Colonic mucosa (tissue), 4 donors: ENCODE results near the gene SYF2. TPM values are rescaled to one million over a fixed set of nuclear protein-coding genes. Genes with fewer than 3 reads are reported as not detected.

ENCODE experiments used
- DNase-seq: peaks from one replicate; pipeline ENCODE4 v3.0.0-alpha.2; 2020
- H3K27ac ChIP-seq: fragments of 200-600 bp; one replicate; pipeline ENCODE4 v1.8.0; 2021
- H3K27me3 ChIP-seq: fragments of 200-600 bp; one replicate; pipeline ENCODE4 v1.8.0; 2021
- H3K36me3 ChIP-seq: fragments of 200-600 bp; one replicate; pipeline ENCODE4 v1.8.0; 2021
- H3K4me1 ChIP-seq: fragments of 200-600 bp; one replicate; pipeline ENCODE4 v1.8.0; 2021; ENCODE audit warnings: mild to moderate bottlenecking
- H3K4me3 ChIP-seq: fragments of 200-600 bp; one replicate; pipeline ENCODE4 v1.8.0; 2021
- H3K9ac ChIP-seq, 2 donors: one replicate each; pipeline ENCODE4 v1.7.0; 2013; ENCODE audit warnings: control low read depth in 2 of 2, low read depth in 2 of 2, low read length in 2 of 2
- H3K9me3 ChIP-seq: fragments of 200-600 bp; one replicate; pipeline ENCODE4 v1.8.0; 2021
- intact Hi-C: fragments of 100-400 bp; cut with DNase I; formaldehyde crosslinking; loops from one replicate; pipeline ENCODE4 v1.14.1; 2022
- total RNA-seq, 2 donors: library from RNA; stranded (reverse); fragmentation: NEBNext Ultra II Directional in 1 of 2; extraction: Animal tissue kit (Norgen Biotek cat#: 25700) in 1 of 2; gene quantifications; one replicate each; pipeline ENCODE4 v1.2.1, GENCODE V29; 2021
- TF ChIP-seq, protein P1 (sequence below): fragments of 200-600 bp; IDR thresholded peaks from one replicate; pipeline ENCODE4 v1.8.0; 2022; ENCODE audit warnings: antibody characterized with exemption, mild to moderate bottlenecking
- donor health status: healthy.
- donor health status: DM: no; HTN: no; CAD: no.
- donor health status: DM: no; HTN: no; CAD: no.

Gene SYF2
- total RNA-seq, 2 donors from 2014 or later = 38.8 to 60.8 TPM

DNA sequence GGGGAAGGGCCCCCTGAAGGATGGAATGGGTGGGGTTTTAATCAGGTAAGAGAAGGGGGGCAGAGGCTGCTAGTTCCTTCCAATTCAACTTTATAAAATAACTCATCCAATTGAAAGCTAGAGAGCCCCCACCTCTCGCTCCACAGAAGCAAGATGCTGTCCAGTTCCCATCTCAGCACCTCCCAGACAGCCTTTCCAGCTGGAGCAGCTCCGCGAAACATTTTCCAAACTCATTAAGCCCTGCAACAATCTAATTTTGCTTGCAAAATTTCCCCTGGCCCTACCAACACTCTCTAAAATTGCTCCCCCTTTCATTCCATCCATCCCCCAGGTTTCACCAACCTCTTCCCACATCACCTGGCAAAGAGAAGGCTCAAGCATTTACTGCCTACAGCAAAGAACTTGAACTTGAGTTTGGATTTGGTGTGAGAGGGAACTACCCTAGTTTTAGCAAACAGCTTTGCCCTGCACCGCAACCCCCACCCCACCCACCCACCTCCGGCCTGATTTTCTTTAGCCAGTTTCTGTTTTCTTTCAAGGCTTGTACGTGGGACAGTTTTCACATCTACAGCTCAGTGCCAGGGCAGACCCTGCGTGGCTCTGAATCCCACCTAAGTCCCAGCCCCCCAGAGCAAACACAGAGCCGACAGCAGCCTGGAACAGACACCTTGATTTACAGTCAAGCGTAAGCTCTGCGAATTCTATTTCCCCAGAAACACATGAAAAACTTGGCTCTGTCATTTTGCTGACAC lies 46.7 kb downstream of the SYF2 start:
- no peak for DNase-seq
- Histone ChIP-seq H3K9me3 (no peaks in the 10 kb centered on the region), H3K4me3 (no peak overlapping the region), H3K4me1 (no peaks in the 10 kb centered on the region), H3K36me3 (no peaks in the 10 kb centered on the region), H3K27me3 (no peaks in the 10 kb centered on the region), H3K9ac (no peak overlapping the region), H3K27ac (no peak overlapping the region)
- intact Hi-C loops = no loop called here
- TF ChIP-seq, protein P1, sequence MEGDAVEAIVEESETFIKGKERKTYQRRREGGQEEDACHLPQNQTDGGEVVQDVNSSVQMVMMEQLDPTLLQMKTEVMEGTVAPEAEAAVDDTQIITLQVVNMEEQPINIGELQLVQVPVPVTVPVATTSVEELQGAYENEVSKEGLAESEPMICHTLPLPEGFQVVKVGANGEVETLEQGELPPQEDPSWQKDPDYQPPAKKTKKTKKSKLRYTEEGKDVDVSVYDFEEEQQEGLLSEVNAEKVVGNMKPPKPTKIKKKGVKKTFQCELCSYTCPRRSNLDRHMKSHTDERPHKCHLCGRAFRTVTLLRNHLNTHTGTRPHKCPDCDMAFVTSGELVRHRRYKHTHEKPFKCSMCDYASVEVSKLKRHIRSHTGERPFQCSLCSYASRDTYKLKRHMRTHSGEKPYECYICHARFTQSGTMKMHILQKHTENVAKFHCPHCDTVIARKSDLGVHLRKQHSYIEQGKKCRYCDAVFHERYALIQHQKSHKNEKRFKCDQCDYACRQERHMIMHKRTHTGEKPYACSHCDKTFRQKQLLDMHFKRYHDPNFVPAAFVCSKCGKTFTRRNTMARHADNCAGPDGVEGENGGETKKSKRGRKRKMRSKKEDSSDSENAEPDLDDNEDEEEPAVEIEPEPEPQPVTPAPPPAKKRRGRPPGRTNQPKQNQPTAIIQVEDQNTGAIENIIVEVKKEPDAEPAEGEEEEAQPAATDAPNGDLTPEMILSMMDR = no peak

DNA sequence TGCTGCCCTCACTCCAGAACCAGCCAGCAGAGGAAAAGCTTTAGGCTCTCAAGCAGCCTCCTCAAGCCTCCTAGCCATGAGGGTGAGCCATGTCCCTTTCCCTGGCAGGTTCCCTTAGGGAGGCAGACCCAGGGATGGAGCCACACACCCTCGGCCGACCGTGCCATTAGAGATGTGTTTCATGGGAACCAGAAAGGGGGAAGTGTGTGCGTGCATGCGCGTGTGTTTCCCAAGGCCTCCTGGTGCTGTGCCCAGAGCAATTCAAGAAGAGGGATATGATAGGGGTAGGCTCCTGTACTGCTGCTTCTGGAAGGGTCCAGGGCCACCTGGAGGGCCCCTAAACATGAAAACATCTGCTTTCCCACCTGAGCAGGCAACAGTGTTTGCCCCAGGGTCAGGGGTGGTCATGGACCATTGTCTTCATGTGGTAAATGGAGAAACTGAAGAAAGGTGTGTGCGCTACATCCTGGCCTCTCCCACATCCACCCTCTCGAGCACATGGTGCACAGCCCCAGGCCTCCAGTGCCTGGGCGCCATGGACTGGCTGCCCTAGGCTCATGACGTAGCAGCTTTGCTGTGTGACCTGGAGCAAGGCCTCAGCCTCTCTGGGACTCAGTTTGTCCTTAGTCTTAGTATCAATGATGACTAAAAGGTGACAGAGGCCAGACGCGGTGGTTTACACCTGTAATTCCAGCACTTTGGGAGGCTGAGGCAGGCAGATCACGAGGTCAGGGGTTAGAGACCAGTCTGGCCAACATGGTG lies 48.1 kb downstream of the SYF2 start:
- intact Hi-C loops = no loop called here
- TF ChIP-seq, protein P1 = no peak
- Histone ChIP-seq H3K27me3 (no peaks in the 10 kb centered on the region), H3K36me3 (no peaks in the 10 kb centered on the region), H3K27ac (no peak overlapping the region), H3K4me1 (no peaks in the 10 kb centered on the region), H3K9ac (no peak overlapping the region), H3K9me3 (no peaks in the 10 kb centered on the region), H3K4me3 (no peak overlapping the region)
- DNase-seq = no peak

DNA sequence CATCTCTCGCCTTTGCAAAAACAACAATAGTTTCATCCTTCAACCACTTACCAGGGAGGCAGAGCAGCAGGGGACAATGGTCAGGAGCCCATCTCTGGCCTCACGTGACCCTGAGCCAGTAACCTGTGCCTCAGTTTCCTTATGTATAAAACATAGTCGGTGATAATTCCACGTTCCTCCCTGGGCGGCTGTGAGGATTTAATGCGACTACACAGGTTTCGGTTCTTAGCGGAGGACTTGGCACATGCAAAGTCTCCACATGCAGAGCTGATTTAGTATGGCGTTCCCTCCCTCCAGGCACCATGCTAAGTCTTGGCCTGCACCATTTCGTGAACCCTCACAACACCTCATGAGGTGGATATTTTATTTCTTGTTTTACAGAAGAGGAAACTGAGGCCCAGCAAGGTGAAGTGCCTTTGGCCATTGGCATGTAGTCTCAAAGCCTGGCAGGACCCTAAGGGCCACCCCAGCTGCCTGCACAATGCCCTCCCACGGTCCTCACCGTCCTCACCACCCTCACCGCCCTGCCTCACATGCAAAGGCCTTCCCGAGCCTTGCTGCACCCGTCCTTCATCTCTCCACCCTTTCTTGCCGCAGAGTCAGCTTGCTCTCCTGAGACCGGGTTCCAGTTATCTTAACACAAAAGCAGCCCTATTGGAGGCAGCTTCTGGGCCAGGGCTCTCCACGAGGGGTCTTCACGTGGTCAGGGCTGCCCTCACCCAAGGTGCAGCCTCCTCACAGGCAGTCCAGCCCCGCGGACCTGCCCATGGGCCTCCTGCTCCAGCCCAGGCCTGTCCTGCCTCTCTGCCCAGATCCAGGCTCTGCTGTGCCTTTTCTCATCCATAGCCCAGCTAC lies 48.9 kb downstream of the SYF2 start:
- H3K9me3 ChIP-seq = no peaks in the 10 kb centered on the region
- no peak overlapping the region for H3K4me3 ChIP-seq
- H3K36me3 ChIP-seq = no peaks in the 10 kb centered on the region
- TF ChIP-seq, protein P1 = no peak
- H3K9ac ChIP-seq = no peak overlapping the region
- intact Hi-C loops = no loop called here
- no peaks in the 10 kb centered on the region for H3K27me3 ChIP-seq
- no peak overlapping the region for H3K27ac ChIP-seq
- H3K4me1 ChIP-seq = no peaks in the 10 kb centered on the region
- no peak for DNase-seq

DNA sequence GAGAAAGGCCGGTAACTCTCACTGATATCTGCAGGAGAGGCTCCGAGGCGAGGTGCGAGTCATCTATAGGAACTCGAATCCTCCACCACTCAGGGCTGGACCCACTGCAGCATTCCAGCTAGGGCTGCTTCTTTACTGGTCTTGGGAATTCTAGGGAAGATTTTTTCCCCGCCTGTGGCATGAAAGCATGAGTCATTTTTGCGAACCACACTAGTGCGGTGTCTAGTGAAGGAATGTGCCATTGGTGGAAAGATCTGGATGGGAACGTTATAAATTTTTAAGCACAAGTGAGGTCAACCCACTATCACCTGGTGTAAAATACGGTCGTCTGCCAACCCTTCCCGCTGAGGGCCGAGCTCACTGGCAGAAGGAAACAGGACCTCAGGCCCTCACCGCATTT lies 49.7 kb downstream of the SYF2 start:
- Histone ChIP-seq H3K27ac (no peak overlapping the region), H3K36me3 (no peaks in the 10 kb centered on the region), H3K9me3 (no peaks in the 10 kb centered on the region), H3K27me3 (no peaks in the 10 kb centered on the region), H3K4me1 (no peaks in the 10 kb centered on the region), H3K4me3 (no peak overlapping the region), H3K9ac (no peak overlapping the region)
- TF ChIP-seq, protein P1 = no peak
- DNase-seq = no peak
- intact Hi-C loops = no loop called here

DNA sequence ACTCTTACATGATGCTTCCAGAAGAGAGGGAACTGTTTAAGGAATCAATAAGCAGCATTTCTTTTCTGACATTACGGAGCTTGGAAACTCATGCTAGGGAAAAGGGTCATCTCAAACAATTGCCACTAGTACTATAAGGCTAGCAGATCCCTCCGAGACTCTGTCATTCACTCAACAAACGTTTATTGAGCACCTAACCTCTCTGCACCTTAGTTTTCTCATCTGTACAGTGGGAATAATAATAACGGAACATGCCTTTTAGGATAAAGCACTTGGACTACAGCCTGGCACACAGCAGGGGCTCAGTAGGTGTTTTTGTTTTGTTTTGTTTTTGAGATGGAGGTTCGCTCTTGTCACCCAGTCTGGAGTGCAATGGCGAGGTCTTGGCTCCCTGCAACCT lies 51.3 kb downstream of the SYF2 start:
- no peak for DNase-seq
- H3K36me3 ChIP-seq = no peaks in the 10 kb centered on the region
- H3K9ac ChIP-seq = no peak overlapping the region
- no peaks in the 10 kb centered on the region for H3K4me1 ChIP-seq
- intact Hi-C loops = no loop called here
- no peaks in the 10 kb centered on the region for H3K27me3 ChIP-seq
- TF ChIP-seq, protein P1 = no peak
- H3K4me3 ChIP-seq = no peak overlapping the region
- H3K9me3 ChIP-seq = no peaks in the 10 kb centered on the region
- H3K27ac ChIP-seq = no peak overlapping the region
